Stimulated activated CD4-positive, alpha-beta T cell treated with anti-CD3 and anti-CD28 coated beads, Interleukin-15, amount 100 ng/mL, for 24 hours (primary cell): ENCODE measurements around the gene EPHB2.
A peak's percentile ranks its signal among the peaks of the same experiment; 100 is the strongest.

Experiments used
- DNase-seq: peaks from one replicate; pipeline ENCODE4 v3.0.0-alpha.2; 2020

The EPHB2 gene

DNA sequence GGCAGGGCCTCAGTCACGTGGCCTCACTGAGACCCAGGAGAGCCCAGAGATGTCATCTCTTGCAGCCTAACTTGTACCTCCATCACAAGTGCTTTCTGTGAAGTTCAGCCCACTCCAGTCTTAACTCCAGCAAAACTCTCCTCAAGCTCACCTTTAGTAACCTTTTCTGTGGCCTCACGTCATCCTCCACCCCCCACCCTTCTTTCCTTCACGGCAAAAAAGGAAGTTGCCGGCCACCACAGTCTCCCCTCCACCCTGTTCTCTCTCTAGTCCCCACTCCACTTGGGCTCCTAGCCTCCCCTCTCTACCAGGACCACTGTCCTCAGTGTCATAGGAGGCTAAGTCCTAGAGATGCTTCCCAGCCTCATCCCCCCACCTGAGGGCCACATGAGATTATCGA, 155.1 kb downstream of the EPHB2 start:
- DNase-seq = no peak

DNA sequence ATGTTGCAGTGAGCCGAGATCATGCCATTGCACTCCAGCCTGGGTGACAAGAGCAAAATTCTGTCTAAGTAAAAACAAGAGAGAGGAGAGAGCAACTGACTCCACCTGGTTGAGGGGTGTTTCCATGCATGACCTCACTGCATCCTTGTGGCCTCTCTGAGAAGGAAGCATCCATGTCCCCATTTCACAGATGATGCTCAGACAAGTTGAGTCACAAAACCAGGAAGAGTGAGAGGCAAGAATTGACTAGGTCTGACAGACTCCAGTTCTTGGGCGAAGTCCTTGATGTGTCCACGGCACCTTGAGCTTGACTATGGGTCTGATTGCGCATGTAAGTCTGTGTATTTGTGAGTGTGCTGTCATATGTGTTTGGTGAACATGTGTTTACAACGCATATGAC, 156.2 kb downstream of the EPHB2 start:
- DNase-seq = no peak

DNA sequence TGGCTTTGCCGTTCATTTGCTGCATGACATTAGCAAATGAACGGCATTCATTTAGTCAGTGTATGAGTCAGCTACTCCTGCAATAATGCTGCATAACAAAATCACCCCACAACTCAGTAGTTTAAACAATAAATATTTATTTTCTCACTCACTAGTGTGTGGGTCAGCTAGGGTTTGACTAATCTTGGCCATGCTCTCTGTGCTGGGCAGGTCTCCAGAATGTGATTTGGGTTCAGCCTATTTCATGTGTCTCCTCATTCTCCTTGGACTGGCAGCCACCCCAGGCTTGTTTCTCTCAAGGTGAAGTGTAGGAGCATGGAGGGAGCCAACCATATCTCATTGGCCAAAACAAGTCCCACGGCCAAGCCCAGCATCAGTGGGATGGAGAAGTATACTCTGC, 157.7 kb downstream of the EPHB2 start:
- no peak for DNase-seq

DNA sequence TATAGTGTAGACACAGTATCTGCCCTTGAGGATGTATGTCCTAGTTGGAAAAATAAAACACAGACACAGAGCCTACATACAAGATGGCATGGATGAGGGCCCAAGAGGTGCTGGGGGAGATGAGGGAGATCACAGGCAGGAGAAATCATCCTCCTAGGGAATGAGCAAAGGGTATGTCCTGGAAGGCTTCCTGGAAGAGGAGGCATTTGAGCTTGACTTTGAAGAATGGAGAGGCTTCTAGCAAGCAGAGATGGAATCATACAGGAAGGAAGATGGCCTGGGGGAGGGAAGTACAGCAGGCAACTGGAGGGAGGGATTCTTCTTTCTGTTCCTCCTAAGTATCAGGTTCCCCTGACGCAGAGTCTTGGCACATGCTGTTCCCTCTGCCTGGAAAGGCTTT, 158.7 kb downstream of the EPHB2 start:
- DNase-seq = no peak

DNA sequence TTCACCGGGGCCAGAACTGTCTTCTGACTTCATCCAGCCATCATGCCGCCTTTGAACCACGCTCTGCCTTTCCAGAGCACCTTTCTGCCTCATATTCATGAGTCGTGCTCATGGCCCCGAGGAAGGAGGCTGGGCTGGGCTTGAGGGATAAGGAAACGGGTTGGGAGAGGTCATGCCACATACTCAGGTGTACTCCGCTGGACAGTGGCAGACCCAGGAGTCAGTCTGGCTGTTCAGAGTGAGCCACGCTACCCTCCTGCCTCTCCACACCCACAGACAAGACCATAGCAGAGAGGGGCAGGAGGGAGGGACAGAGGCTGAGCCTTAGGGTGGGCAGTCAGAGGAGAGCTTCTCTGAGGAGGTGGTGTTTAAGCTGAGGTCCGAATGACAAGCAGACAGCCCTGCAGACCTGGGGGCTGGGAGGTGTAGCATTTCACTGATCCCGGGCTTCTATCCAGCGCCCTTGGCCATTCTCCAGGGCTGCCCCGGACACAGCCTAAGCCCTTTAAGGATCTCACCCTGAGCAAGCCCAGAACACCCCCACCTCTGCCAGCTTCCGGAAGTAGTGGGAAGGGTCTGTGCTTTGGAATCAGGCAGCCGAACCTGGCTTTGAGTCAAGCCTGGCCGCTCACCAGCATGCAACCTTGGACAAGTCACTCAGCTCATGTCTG, 159.7 kb downstream of the EPHB2 start:
- DNase-seq = no peak

DNA sequence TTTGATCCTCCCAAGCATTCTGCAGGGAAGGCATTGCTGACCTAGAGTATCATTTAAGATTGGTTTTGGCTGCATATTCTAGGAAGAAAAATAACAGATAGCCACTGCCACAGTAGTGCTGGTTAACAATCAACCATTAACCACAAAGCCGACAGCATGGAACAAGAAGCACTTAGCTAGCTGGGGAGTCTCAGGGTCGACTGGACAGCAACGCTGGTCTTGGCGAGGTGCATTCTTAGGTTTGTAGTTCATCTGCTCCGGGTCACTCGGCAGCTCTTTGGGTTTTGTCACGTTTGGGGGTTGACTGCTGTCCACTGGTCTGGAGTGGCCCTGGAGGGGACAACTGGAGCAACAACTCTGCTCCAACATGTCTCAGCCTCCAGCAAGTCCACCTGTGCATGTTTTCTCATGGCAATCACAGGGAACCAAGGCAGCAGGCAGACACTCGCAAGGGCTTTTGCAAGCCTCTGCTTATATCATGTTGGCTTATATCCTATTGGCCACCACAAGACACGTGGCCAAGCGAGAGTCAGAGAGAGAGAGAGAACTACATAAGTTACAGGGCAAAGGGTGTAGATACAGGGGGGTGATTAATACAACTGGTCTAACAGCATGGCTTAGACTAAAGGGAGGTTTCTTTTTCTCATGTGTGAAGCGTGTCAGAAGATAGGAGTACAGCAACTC, 162.5 kb downstream of the EPHB2 start:
- no peak for DNase-seq

DNA sequence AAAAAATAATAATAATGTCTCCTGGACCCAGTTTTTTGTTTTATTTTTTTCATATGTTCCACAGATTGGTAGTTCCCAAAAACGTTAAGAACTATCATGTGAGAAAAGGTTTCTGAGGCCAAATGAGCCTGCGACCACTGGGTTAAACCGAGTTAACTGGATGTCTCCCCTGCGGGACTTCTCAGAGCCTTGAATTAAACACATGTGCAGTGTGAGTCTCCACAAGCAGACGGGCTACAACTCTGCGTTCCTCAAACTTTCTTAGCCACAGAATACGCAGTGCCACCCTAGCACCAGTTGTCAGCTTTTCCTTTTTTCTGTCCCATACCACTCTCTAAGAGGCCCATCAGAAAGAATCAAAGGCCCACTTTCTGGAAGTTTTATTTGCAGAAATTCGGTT, 164.1 kb downstream of the EPHB2 start:
- no peak for DNase-seq

DNA sequence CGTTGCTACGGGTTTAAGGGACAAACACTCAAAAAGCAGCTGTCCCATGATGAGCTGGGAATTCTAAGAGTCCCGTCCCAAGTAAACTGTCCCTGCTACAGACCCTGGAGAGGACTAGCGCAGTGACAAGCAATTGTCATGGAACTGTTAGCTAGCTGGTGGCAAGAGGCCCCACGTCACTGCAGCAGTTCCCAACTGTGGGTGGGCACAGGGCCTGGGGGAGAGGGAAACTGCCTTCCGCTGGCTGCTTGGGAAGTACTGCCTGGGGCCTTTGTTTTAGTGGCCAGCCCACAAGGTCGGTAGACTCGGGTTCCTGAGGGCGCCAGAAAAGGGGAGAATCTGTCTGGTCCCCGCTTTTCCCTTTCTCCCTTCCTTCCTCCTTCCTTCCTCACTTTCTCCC, 164.6 kb downstream of the EPHB2 start:
- DNase-seq = no peak

DNA sequence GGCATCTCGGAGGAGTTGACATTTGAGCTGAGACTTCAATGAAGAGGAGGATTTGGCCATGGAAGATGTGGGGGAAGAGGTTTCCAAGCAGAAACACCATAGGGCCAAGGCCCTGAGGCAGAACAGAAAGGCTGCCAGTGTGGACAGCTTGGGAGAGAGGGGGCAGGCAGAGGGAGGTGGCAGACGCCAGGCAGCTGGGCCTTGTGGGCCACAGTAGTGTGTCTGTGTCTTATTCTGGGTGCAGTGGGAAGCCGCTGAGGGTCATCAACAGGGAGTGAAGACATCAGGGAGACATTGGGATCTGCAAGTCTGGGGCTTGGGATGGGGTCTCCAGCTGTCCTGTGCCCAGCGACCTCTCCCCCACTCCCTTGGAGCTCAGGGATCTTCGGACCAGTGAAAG, 165.2 kb downstream of the EPHB2 start:
- no peak for DNase-seq

DNA sequence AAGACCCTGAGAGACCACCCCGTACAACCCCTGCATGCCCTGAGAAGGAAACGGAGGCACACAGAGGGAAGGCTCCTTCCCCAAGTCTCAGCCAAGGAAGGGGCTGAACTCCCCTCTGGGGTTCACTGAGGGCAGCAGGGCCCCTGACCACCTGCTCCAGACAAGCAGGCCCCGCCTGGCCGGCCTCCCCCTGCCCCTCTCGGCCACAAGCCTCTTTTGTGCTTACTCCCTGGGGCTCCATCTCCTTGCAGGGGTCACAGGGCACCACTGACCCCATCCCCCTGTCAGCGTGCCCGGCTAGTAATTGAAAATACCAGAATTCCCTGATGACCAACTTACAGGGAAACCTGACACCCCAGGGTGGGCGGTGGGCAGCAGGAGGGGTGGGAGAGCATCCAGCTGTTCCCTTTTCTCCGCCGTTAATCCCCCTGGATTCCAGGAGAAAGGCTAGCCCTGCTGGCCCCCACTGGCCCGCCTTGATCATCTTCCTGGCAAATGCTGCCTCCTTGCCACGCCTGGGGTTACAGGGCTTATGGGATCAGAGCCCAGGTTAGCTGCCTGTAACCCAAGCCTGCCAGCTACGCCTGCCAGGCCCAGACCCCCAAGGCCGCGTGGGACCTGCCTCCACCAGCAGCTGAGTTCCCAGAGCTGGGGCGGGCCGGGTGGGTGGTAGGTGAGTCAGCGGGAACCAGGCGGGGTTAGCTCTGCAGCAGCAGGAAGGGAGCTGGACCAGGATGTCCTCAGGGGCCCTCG, 165.9 kb downstream of the EPHB2 start:
- no peak for DNase-seq

DNA sequence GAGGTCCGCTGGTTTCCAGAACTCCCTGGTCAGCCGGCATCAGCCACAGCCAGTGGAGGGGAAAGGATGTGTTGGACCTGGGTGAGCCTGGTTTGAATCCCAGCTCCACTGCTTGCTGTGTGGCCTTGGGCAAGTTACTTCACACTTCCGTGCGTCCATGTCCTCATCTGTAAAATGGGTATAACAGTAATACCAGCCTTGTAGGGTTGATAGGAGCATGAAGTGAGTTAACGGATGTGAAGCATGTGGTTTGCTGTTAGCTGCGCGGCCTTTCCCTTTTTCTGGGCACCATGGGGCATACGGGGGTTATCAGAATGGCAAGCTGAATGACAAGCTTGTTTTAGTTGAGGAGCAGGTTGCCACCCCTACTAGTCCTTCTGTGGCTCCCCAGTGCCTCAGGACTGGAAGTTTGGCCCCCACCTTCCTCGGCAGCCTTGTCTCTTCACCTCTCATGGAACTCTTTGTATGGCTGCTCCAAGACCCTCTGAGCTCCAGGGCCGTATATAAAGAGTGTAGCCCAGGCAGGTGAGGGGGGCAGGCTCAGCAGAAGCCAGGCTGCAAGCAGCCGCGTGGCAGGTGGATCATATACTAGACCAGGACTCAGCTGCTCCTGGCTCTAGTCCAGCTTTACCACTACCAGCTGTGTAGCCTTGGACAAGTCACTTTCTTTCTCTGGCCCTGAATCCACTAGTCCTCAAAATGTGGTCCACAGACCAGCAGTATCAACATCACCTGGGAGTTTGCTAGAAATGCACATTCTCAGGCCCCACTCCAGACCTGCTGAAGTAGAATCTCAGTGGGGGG, 166.7 kb downstream of the EPHB2 start:
- DNase-seq = no peak

DNA sequence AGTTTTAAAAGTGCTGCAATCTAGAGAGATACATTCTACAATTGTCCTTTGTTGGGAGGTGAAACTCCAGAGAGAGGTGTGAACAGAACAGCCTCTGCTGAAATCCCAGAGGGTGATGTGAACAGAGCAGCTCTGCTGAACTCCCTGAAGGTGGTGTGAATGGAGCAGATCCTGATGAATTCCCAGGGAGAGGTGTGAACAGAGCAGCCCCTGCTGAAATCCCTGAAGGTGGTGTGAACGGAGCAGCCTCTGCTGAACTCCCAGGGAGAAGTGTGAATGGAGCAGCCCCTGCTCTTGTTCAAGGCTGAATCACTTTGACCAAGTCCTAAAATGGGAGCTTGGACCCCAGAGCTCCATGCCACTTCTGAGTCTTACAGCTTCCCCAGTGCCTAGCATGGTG, 167.3 kb downstream of the EPHB2 start:
- no peak for DNase-seq

DNA sequence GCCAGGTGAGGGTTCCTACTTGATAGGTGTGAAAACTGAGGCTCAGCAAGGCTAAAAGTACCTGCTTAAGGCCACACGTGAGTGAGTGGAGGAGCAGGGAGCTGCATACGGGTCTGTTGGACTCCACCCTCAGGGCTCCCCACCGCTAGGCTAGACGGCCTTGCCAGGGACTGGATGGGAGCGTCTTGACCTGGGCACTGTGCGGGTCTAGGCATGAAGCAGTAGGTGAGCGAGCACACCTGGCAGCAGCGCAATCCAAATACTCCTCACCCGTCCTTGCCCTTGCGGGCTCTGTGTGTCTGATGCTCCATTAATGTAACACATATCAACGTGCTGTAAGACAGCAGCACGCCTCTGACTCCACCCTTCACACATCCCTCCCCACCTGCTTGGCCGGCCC, 168.0 kb downstream of the EPHB2 start:
- no peak for DNase-seq

DNA sequence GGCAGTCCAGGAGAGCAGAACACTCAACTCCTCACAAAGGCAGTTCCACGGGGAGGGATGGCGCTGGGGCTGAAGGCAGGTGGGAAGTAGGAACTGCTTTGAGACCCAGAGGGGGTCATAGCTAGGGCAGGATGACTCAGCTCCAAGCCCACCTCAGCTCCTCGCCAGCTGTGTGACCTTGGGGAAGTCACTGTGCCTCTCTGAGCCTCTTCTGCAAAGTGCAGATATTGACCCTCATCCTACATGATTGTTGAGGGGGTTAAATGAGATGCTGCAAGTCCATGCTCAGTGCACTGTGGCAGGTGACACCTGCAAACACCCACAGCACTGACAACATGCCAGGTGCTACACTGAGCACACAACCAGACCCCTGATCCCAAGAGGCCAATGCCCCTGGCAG, 168.8 kb downstream of the EPHB2 start:
- no peak for DNase-seq

DNA sequence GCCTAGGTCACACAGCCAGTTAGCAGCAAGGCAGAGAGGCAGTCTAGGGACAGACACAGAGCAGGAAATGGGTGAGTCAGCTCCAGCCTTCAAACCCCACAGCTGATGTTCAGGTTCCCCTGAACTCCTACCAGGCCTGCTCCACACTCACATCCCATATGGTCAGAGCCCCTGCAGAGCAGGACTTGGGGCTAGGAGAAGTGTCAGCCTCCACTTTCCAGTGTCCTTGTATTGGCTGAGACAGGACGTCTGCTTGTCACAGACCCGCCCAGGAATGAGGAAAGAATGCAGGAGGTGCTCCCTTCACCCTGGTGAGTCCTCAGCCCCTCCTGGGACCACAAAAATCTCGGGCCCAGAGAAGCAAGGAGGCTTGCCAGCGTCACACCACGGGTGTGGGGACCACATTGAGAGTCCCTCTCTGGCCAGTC, 169.5 kb downstream of the EPHB2 start:
- DNase-seq = no peak

DNA sequence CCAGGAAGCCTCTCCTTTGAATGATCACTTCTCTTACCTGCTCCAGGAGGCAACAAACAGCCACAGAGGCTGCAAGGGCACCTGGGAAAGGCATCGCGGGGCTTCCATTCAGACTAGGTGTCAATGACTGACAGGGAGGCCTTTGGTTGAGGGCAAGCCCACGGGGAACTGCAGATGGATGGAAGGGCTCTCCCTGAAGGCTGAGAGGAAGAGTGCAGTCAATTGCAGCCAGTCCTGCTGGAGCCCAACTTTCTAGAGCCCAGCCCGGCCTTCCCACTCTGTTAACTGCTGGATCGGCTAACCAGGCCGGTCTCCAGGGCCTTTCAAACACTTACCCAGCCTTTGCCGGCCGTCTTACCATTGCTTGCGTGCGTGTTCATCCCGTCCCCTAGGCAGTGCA, 172.8 kb downstream of the EPHB2 start:
- no peak for DNase-seq

DNA sequence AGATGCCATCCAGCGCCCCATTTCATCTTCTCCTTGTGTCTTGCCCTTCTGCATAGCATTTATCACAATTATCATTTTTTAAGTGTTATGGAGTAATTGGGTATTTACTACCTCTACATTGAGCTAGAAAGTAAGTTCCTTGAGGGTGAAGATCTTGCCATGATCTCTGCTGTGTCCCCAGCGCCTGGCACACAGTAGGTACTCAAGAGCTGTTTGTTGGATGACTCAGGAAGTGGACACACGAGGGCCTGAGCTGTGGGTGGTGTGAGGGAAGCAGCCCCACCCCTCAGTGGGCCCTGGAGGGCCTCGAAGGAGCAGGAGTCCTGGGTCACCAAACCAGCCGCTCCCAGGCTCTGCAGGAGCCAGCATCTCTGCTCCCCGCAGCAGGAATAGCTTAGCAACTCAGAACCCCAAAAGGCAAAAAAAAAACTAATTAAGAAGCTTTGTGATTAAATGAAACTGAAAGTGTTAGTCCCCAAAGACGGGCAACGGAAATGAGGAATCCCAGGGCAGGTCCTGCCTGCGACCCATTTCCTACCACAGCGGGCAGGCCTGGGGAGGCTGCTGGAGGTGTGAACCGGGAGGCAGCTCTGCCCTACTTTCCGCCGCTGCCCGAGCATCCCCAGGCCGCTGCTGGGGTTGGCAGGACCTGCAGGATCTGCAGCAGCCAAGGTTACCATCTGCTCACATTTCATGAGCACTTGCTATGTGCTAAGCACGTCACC, 174.3 kb downstream of the EPHB2 start:
- DNase-seq = peak; percentile 14

DNA sequence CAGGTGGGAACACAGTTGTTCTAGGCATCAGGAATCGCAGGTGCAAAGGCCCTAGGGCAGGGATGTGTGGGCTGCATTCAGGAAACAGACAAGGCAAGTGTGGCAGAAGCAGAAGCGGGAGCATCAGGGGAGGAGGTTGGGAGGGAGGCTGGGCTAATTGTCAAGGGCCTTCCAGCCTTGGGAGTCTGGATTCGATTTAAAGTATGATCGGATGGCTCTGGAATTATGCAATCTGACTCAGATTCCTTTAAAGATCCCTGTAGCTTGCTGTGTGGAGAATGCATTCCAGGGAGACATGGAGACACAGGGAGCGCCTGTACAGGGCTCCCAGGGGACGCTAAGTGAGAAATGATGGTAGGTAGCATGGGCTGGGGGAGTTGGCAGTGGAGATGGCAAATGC, 175.6 kb downstream of the EPHB2 start:
- DNase-seq = no peak

DNA sequence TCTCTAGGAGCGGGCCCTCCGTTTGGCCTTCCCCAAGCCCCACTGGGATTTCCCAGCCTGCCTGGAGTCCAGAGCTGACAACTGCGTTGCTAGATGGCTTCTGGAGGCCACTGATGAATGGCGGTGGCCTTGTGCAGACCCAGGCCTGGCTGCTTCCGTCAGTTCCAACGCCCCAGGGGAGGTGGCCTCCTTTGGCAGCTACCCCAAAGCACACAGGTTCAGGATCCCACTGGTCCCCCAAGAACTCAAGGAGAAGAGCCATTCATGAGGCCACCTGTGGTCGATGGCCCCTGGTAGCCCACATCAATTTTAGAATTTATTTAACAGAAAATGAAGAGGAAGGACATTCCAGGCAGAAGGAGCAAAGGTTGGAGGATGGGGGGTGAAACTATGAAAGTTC, 176.9 kb downstream of the EPHB2 start:
- DNase-seq = no peak

DNA sequence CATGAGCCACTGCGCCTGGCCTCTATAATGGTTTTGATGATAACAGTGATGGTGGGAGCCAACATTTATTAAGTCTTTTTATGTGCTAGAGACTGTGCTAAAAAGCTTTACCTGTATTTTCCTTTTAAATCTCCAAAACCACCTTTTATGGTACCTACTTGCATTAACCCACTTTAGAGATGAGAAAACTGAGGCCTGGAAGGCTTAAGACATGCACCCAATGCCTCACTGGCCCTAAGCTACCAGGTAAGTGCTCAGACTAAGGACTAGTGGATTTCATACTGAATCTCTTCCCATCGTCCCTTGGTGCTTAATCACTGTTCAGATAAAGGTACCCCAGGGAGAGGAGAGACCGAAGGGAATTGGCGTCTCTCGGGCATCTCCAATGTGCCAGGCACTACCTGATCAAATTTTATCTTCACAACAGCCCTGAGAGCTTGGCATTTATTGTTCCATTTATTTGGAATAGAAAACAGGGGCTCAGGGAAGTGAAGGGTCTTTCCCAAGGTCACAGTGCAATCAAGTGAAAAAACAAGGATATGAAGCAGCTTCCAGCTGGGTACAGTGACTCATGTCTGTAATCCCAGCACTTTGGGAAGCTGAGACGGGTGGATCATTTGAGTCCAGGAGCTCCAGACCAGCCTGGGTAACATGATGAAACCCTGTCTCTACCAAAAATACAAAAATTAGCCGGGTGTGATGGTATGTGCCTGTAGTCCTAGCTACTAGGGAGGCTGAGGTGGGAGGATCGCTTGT, 177.9 kb downstream of the EPHB2 start:
- DNase-seq = no peak

DNA sequence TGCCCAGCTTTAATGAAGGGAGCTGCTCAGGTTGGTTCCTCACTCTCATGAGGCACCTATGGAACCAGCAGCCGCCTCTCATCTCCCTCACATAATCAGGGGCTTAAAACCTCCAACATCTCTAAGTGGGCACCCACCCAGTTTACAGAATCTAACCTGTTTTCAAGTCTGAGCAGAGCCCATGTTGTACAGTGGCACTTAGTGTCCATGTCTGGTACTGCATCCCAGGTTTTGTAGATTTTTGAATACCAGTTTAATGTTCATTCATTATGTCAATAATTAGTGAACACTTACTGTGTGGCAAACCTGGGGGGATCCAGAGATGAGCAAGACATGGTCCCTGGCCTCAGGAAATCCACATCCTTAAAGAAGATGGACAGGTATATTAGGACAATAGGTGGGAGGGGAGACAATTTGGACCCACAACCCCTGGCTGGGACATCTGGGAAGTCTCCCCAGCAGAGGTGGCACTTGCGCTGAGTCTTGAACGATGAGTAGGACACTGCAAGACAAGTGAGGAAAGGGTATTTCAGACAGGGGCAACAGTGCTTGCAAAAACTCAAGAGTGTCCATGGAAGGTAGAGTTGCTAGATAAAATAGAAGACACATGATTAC, 178.7 kb downstream of the EPHB2 start:
- no peak for DNase-seq
